ENCODE results near the gene DCP2.

The DCP2 gene

GRCh38 chr5:112965733-112966306 is 10.8 kb upstream of the DCP2 start:
- in situ Hi-C loops (cut with MboI; ENCODE audit: low sequenced_read_pairs), result no loop called here

GRCh38 chr5:112967520-112968083 is 9.0 kb upstream of the DCP2 start:
- in situ Hi-C loops (cut with MboI; ENCODE audit: low sequenced_read_pairs), result no loop called here

- in situ Hi-C loops (cut with MboI; ENCODE audit: low sequenced_read_pairs), result no loop called here
Observed at GRCh38 chr5:112968411-112969106, 8.0 kb upstream of the DCP2 start.

GRCh38 chr5:112971276-112971675 is 5.3 kb upstream of the DCP2 start:
- in situ Hi-C loops (cut with MboI; ENCODE audit: low sequenced_read_pairs), result no loop called here

GRCh38 chr5:112973036-112973435 is 3.6 kb upstream of the DCP2 start:
- in situ Hi-C loops (cut with MboI; ENCODE audit: low sequenced_read_pairs), result no loop called here

- in situ Hi-C loops (cut with MboI; ENCODE audit: low sequenced_read_pairs), result no loop called here
Observed at GRCh38 chr5:112973904-112974303, 2.7 kb upstream of the DCP2 start.

GRCh38 chr5:112974901-112975300 is 1.7 kb upstream of the DCP2 start:
- in situ Hi-C loops (cut with MboI; ENCODE audit: low sequenced_read_pairs), result no loop called here

GRCh38 chr5:112975721-112976431 is 722 bp upstream of the DCP2 start:
- in situ Hi-C loops (cut with MboI; ENCODE audit: low sequenced_read_pairs), result no loop called here

- in situ Hi-C loops (cut with MboI; ENCODE audit: low sequenced_read_pairs), result no loop called here
Observed at GRCh38 chr5:112977440-112977861, 853 bp downstream of the DCP2 start.

GRCh38 chr5:112978836-112979235 is 2.2 kb downstream of the DCP2 start:
- in situ Hi-C loops (cut with MboI; ENCODE audit: low sequenced_read_pairs), result no loop called here

GRCh38 chr5:112979723-112980122 is 3.1 kb downstream of the DCP2 start:
- in situ Hi-C loops (cut with MboI; ENCODE audit: low sequenced_read_pairs), result no loop called here

GRCh38 chr5:112983363-112983762 is 6.8 kb downstream of the DCP2 start:
- in situ Hi-C loops (cut with MboI; ENCODE audit: low sequenced_read_pairs), result no loop called here

GRCh38 chr5:112986224-112986623 is 9.6 kb downstream of the DCP2 start:
- in situ Hi-C loops (cut with MboI; ENCODE audit: low sequenced_read_pairs), result no loop called here

- in situ Hi-C loops (cut with MboI; ENCODE audit: low sequenced_read_pairs), result no loop called here
Observed at GRCh38 chr5:112995764-112996618, 19.4 kb downstream of the DCP2 start.

GRCh38 chr5:112996830-112997374 is 20.3 kb downstream of the DCP2 start:
- in situ Hi-C loops (cut with MboI; ENCODE audit: low sequenced_read_pairs), result no loop called here

GRCh38 chr5:112998296-112998695 is 21.7 kb downstream of the DCP2 start:
- in situ Hi-C loops (cut with MboI; ENCODE audit: low sequenced_read_pairs), result no loop called here

- in situ Hi-C loops (cut with MboI; ENCODE audit: low sequenced_read_pairs), result no loop called here
Observed at GRCh38 chr5:113000466-113000865, 23.9 kb downstream of the DCP2 start.

- in situ Hi-C loops (cut with MboI; ENCODE audit: low sequenced_read_pairs), result no loop called here
Observed at GRCh38 chr5:113002423-113002822, 25.8 kb downstream of the DCP2 start.

- in situ Hi-C loops (cut with MboI; ENCODE audit: low sequenced_read_pairs), result no loop called here
Observed at GRCh38 chr5:113003763-113004162, 27.2 kb downstream of the DCP2 start.

GRCh38 chr5:113005454-113005853 is 28.9 kb downstream of the DCP2 start:
- in situ Hi-C loops (cut with MboI; ENCODE audit: low sequenced_read_pairs), result no loop called here
